PFSK-1 (cell line): ENCODE results near the gene HHATL.

ENCODE experiments used
- FOXP2 ChIP-seq: optimal IDR thresholded peaks from 2 replicates; pipeline ENCODE3; 2011; ENCODE audit warnings: borderline replicate concordance, control low read depth, inconsistent platforms; ENCODE audit not compliant: insufficient read depth; ENCODE audit errors: extremely low read length, extremely low read depth
- POLR2AphosphoS5 ChIP-seq: IDR thresholded peaks from 2 replicates; pipeline ENCODE4 v1.6.1; 2012; ENCODE audit warnings: low read depth, mild to moderate bottlenecking, control low read depth, low read length, moderate library complexity
- REST ChIP-seq, 2 experiments: IDR thresholded peaks; 2 replicates each; pipeline versions ENCODE4 v1.6.1 to v1.8.0; 2011 to 2012; ENCODE audit warnings: low read depth in 2 of 2, low read length in 2 of 2, control low read depth in 1 of 2, inconsistent platforms in 1 of 2, mild to moderate bottlenecking in 1 of 2, moderate library complexity in 1 of 2; ENCODE audit not compliant: insufficient read depth in 1 of 2
- SIN3A ChIP-seq: IDR thresholded peaks from 2 replicates; pipeline ENCODE4 v1.6.1; 2012; ENCODE audit warnings: mild to moderate bottlenecking, low read length, moderate library complexity, borderline replicate concordance; ENCODE audit not compliant: insufficient read depth
- TAF1 ChIP-seq: IDR thresholded peaks from 2 replicates; pipeline ENCODE4 v1.6.1; 2012; ENCODE audit warnings: low read length, control low read depth, borderline replicate concordance; ENCODE audit not compliant: insufficient read depth

Gene HHATL

GRCh38 chr3:42730294-42730693, 27.7 kb upstream of the HHATL start:
- TF ChIP-seq SIN3A: no peak

GRCh38 chr3:42729404-42730145, 27.0 kb upstream of the HHATL start:
- TF ChIP-seq SIN3A (no peak), POLR2AphosphoS5 (no peak), TAF1 (no peak), FOXP2 (no peak), REST (IDR thresholded peaks at IDR 0.05; ENCODE audit: insufficient read depth in 1 of 2, low read depth in 2 of 2, low read length in 2 of 2) (no peak)

- TF ChIP-seq TAF1: no peak
- no peak for TF ChIP-seq POLR2AphosphoS5
- TF ChIP-seq REST (IDR thresholded peaks at IDR 0.05; ENCODE audit: insufficient read depth in 1 of 2, low read depth in 2 of 2, low read length in 2 of 2): no peak
- no peak for TF ChIP-seq SIN3A
- TF ChIP-seq FOXP2: no peak
These were observed 26.2 kb upstream of the HHATL start for GRCh38 chr3:42728668-42729364.

- TF ChIP-seq SIN3A (no peak), POLR2AphosphoS5 (no peak), TAF1 (no peak), FOXP2 (no peak), REST (IDR thresholded peaks at IDR 0.05; ENCODE audit: insufficient read depth in 1 of 2, low read depth in 2 of 2, low read length in 2 of 2) (no peak)
These were observed 25.5 kb upstream of the HHATL start for GRCh38 chr3:42728056-42728455.

- TF ChIP-seq REST (IDR thresholded peaks at IDR 0.05; ENCODE audit: insufficient read depth in 1 of 2, low read depth in 2 of 2, low read length in 2 of 2) (no peak), SIN3A (no peak), FOXP2 (no peak), POLR2AphosphoS5 (no peak)
These were observed 22.9 kb upstream of the HHATL start for GRCh38 chr3:42725454-42725853.
